Activated CD8-positive, alpha-beta memory T cell treated with anti-CD3 and anti-CD28 coated beads for 1 hour (primary cell): Measurements from ENCODE around the gene NOSIP.

Experiments used
- DNase-seq, 2 donors: peaks; one replicate each; pipeline ENCODE4 v3.0.0-alpha.2; 2020; ENCODE audit warnings: low read depth in 1 of 2; ENCODE audit errors: extremely low read depth in 1 of 2

Gene NOSIP

DNA sequence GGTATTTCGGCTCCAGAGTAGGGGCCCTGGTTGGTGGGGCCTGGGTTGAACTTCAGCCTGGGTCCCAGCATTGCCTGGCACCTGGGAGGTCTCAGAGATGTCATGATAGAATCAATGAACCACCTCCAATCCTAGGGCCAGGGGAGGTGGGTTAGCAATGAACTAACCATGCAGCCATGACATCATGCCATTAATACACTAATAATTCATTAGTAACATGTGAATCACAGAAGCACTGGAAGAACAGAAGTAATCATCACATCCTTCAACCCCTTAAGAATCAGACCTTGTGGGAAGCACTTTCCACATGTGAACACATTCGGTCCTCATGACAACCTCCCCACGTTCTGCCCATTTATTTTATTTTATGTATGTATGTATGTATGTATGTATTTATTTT, 6.9 kb downstream of the NOSIP start:
- no peak for DNase-seq

GRCh38 chr19:49573009-49573408, 7.3 kb downstream of the NOSIP start:
- no peak for DNase-seq

DNA sequence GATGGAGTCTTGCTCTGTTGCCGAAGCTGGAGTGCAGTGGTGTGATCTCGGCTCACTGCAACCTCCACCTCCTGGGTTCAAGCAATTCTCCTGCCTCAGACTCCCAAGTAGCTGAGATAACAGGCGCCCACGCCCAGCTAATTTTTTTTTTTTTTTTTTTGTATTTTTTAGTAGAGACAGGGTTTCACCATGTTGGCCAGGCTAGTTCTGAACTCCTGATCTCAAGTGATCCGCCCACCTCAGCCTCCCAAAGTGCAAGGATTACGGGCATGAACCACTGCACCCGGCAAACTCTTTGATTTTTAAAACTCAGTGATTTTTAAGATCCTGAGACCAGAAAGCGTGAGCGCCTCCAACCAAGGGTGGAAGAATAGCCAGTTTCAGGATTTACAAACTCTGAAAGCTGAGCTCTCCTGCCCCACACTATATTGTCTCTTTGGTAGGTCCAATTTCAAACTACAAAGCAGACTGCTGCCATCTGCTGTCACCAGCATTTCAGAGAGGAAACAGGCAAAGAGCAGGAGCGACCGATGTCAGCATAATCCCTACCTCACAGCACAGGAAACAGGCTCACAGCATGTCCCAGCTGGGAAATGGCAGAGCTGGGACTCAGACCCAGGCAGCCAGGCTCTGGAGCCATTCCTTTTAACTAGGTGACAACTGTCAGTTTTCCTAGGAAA, 9.2 kb downstream of the NOSIP start:
- no peak for DNase-seq

DNA sequence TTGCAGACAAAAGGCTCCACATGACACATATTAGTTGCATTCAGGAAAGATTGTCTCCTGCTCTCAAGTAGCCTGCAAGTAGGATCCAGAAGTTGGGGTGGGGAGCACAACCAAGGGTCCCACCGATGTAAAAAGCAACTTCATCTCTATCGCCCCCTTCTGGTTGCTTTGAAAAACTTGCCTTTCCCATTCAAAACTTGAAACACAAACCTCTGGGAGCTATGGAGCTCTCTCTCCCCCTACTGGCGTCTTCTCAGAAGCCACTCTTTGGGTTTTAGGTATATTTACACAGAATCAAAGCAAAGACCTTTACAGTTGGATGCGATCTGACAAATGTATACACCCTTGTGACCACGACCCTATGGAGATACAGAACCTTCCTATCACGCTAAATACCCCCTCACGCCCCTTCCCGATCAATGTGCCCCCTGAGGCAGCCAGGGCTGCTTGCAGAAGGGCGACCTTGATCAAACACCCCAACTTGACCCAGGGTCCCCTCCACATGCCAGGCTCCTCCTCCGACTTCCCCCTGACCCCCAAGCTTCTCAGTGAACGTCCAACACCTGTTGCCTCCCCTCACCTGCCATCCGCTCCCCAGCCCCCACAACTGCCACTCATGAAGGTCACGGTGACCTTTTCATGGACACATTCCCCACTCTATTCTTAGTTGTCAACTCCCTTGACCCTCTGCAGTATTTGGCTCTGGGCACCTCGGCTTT, 10.1 kb downstream of the NOSIP start:
- no peak for DNase-seq

- peak in 1 of 2 donors; percentile 62 for DNase-seq
Observed at GRCh38 chr19:49567861-49568441, 12.4 kb downstream of the NOSIP start.

- no peak for DNase-seq
Observed at GRCh38 chr19:49566302-49566701, 14.1 kb downstream of the NOSIP start.

DNA sequence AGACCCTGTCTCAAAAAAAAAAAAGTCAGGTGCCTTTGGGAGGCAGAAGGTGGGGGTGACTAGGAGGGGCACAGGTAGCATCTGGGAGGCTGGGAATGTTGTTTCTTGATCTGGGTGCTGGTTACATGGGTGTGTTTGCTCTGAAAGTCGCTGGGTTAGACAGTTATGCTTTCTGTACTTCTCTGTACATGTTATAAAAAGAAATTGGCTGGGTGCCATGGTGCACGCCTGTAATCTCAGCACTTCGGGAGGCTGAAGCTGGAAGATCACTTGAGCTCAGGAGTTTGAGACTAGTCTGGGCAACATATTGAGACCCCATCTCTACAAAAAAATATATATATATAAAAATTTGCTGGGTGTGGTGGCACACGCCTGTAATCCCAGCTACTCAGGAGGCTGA, 15.1 kb downstream of the NOSIP start:
- DNase-seq, result no peak

DNA sequence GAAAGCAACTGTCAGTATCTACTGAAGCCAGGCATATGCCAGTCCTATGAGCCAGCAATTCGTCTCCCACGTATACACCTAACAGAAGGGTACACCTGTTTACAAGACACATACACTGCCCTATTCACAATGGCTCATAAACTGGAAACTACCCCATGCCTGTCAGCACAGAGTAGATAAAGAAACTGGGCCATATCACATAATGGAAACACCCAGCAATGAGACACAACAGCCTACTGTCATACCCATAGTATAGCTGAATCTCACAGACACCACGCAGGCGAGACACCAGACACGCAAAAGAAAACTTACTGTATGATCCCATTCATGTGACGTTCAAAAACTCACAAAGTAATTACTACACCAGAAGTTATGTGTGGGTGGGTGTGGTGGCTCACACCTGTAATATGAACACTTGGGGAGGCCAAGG, 15.7 kb downstream of the NOSIP start:
- no peak for DNase-seq

GRCh38 chr19:49560358-49560900, 19.9 kb downstream of the NOSIP start:
- DNase-seq, result no peak

- no peak for DNase-seq
Observed at GRCh38 chr19:49559928-49560327, 20.4 kb downstream of the NOSIP start.

- no peak for DNase-seq
Observed at GRCh38 chr19:49559443-49559842, 20.9 kb downstream of the NOSIP start.

GRCh38 chr19:49558591-49558990, 21.8 kb downstream of the NOSIP start:
- DNase-seq, result no peak

DNA sequence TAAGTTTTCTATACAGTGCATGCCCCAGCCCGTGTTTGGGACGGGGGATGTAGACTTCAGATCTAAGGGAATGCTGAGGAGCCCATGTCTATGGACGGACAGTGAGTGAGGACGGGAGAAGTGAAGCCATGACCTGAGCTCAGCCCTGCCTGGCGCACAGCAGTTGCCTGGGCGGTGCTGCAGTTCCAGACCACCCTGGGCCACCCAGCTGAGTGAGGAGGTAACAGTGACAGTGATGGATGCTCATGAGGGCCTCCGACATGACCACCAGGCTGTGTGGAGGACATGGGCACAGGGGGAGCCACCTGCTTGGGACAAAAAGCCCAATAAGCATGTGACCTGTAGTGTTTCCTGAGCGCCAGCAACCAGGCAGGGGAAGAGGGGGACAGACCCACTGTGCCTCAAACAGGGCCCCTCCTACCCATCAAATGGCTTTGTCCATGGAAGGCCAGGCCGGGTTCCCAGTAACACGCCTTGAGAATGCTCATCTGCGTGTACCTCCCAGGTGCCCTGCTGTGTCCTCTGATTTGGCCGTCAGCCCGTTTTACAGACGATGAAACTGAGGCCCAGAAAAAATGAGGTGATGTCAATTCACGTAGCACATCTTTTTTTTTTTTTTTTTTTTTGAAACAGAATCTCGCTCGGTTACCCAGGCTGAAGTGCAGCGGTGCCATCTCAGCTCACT, 22.6 kb downstream of the NOSIP start:
- DNase-seq, result no peak

DNA sequence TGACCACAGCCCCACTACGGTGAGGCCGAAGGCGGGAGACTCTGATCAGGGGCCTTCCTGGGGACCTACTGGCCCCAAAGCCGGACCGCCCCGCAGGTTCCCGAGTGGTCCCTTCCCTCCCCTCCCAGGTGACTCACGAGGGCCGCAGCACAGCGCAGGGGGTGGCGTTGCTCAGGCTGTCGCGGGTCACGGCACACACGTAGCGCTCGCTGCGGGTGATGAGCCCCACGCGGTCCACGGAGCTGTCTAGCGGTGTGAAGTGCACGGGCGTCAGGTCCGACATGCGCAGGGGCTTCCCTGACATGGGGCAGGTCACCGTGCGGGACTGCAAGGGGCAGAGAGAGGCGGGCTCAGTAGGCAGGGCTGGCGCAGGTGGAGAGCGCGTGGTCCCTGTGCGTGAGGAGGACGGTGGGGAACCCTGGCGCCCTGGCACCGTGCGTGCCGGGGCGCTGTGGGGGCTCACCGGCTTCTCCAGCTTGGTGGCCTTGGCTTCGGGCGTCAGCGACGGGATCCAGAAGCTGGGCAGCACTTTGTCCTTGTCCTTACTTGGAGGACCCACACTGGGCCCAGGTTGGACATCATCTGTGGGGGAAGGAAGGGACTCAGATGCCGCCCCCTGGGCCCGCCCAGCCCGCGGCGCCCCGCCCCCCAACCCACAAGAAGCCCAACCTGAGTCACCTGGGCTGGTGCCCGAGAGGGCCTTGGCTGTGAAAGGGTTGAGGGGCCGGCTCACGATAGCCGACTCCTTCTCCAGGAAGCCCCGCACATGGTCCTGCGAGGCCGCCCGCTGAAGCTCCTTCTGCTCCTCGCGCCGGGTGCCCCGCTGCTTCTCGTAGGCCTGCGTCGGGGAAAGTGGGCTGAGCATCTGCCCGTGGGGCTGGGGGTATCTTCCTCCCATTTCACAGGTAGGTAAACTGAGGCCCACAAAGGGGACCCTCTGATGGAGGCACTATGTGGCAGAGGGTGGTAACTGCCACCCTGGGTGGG, 23.7 kb downstream of the NOSIP start:
- no peak for DNase-seq

DNA sequence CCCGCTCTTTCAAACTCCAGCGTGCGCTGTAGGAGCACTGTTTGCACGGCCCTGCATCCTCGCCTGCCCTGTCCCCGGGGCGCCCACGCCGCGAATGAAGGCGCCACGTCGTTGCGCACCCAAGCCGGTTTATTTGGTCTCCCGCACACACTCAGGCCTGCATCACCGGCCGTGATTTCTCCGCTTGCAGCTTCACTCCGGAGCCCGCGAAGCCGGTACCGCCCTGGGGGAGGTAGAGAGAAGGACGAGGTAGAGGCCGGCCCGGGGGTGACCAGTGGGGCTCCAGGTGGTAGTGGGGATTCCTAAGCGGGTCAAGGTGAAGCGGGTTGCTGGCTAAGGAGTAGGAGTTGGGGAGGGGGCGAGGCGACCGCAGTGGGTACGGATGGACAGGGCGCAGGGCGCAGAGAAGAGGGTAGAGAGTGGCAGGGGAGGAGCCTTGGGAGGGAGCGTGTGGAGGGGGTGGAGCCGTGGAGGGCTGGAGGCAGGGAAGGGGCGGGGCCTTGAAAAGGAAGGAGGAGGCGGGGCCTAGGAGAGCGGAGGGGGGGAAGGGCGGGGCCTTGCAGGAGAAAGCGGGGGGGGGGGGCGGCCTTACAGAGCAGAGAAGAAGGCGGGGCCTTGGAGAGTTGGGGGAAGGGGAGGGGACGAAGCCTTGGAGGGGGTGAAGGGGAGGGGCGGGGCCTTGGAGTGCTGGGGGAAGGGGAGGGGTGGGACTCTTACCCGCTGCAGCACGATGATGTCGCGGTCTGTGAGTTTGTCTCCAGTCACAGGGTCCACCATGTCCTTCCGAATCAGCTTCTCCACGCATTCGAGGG, 24.6 kb downstream of the NOSIP start:
- peak in 1 of 2 donors; percentile 68 for DNase-seq

- DNase-seq, result no peak
Observed at GRCh38 chr19:49554701-49555181, 25.6 kb downstream of the NOSIP start.

- DNase-seq, result no peak
Observed at GRCh38 chr19:49553451-49554271, 26.7 kb downstream of the NOSIP start.

DNA sequence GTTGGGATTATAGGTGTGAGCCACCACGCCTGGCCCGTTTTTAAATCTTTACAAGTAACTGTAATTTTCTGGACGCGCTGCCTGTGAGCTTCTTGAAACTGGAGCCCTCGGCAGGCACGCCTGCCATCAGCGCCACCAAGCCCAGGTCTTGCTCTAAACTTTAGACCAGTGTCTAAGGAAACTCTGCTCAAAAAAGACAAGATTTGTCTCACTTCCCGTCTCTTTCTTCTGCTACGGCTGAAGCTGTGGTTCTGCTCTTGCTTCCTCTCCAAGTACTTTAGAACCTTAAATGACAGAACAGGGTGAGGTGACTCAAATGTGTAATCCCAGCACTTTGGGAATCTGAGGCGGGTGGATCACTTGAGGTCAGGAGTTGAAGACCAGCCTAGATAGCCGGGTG, 27.6 kb downstream of the NOSIP start:
- no peak for DNase-seq
